Mammary epithelial cell (primary cell): ENCODE data around the gene GCH1.

ENCODE experiments used
- CTCF ChIP-seq, 2 donors: IDR thresholded peaks in 1 of 2; conservative IDR thresholded peaks in 1 of 2; 2 replicates each; pipeline ENCODE4 v1.5.1; 2011 to 2012; ENCODE audit warnings: inconsistent platforms in 2 of 2, low read length in 2 of 2, mild to moderate bottlenecking in 2 of 2, control low read depth in 1 of 2, low read depth in 1 of 2; ENCODE audit not compliant: insufficient read depth in 1 of 2; ENCODE audit errors: extremely low read depth in 1 of 2
- EZH2 ChIP-seq: IDR thresholded peaks from 2 replicates; pipeline ENCODE4 v1.6.1; 2012; ENCODE audit warnings: low read length, inconsistent platforms, borderline replicate concordance

- no peak for TF ChIP-seq CTCF (conservative IDR thresholded peaks at IDR 0.05 in 1 of 2, IDR thresholded peaks at IDR 0.05 in 1 of 2; ENCODE audit: extremely low read depth in 1 of 2, insufficient read depth in 1 of 2, low read depth in 1 of 2, low read length in 2 of 2)
- no peak for TF ChIP-seq EZH2
Observed at GRCh38 chr14:54838931-54839512, 63.6 kb downstream of the GCH1 start.
